Measurements from ENCODE around the gene TRPM4.
"Not testable (repeated sequence)": the region's sequence is repeated elsewhere in the genome, so short reads cannot be mapped to it uniquely, and the experiment has no call there.

TRPM4 gene

GRCh38 chr19:49127225-49127624 lies 30.4 kb upstream of the TRPM4 start:
- not testable (repeated sequence) for DNase-seq (ENCODE audit: low read depth)

- DNase-seq (ENCODE audit: low read depth), result peak; percentile 65
Measured at GRCh38 chr19:49127674-49128544, 29.7 kb upstream of the TRPM4 start.

- no peak for DNase-seq (ENCODE audit: low read depth)
Measured at GRCh38 chr19:49128545-49129237, 28.9 kb upstream of the TRPM4 start.

- DNase-seq (ENCODE audit: low read depth), result no peak
Measured at GRCh38 chr19:49129238-49129583, 28.4 kb upstream of the TRPM4 start.

- no peak for DNase-seq (ENCODE audit: low read depth)
Measured at GRCh38 chr19:49130325-49130724, 27.3 kb upstream of the TRPM4 start.

GRCh38 chr19:49132974-49133609 lies 24.5 kb upstream of the TRPM4 start:
- DNase-seq (ENCODE audit: low read depth), result no peak

- DNase-seq (ENCODE audit: low read depth), result no peak
Measured at GRCh38 chr19:49133621-49134454, 23.8 kb upstream of the TRPM4 start.

GRCh38 chr19:49135686-49136085 lies 21.9 kb upstream of the TRPM4 start:
- no peak for DNase-seq (ENCODE audit: low read depth)

GRCh38 chr19:49136771-49137171 lies 20.8 kb upstream of the TRPM4 start:
- peak; percentile 42 for DNase-seq (ENCODE audit: low read depth)

GRCh38 chr19:49140951-49141350 lies 16.6 kb upstream of the TRPM4 start:
- no peak for DNase-seq (ENCODE audit: low read depth)

- no peak for DNase-seq (ENCODE audit: low read depth)
Measured at GRCh38 chr19:49141352-49141751, 16.2 kb upstream of the TRPM4 start.

GRCh38 chr19:49142866-49143335 lies 14.7 kb upstream of the TRPM4 start:
- DNase-seq (ENCODE audit: low read depth), result peak; percentile 68

GRCh38 chr19:49145573-49146407 lies 11.8 kb upstream of the TRPM4 start:
- DNase-seq (ENCODE audit: low read depth), result no peak

- not testable (repeated sequence) for DNase-seq (ENCODE audit: low read depth)
Measured at GRCh38 chr19:49146408-49146770, 11.2 kb upstream of the TRPM4 start.

- DNase-seq (ENCODE audit: low read depth), result no peak
Measured at GRCh38 chr19:49148044-49148682, 9.4 kb upstream of the TRPM4 start.

GRCh38 chr19:49148784-49149651 lies 8.6 kb upstream of the TRPM4 start:
- DNase-seq (ENCODE audit: low read depth), result peak; percentile 33

- peak; percentile 32 for DNase-seq (ENCODE audit: low read depth)
Measured at GRCh38 chr19:49149652-49150105, 7.9 kb upstream of the TRPM4 start.

GRCh38 chr19:49150106-49150943 lies 7.3 kb upstream of the TRPM4 start:
- DNase-seq (ENCODE audit: low read depth), result peak; percentile 29

- DNase-seq (ENCODE audit: low read depth), result no peak
Measured at GRCh38 chr19:49150944-49151243, 6.7 kb upstream of the TRPM4 start.
